Left forelimb (tissue), 1 donor: ENCODE measurements around the gene PROC.

Experiments
- DNase-seq: peaks from one replicate; pipeline ENCODE4 v3.0.0-alpha.2; 2018; ENCODE audit warnings: low spot score

Gene PROC

DNA sequence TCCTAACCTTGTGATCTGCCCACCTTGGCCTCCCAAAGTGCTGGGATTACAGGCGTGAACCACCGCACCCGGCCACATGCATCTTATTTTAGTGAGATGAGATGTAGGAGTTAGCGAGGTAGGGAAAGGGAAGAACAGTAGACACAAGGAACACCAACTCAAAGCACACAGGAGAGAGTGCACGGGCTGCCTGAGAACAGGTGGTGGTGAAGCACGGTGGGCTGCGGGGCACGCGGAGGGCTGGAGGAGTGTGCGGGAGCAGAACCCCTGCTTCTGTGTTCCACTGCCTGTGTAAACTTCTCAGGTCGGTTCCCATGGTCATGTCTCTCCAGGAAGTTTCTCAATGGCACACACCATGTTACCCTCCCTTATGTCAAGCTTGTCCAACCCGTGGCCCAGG lies 38.7 kb downstream of the PROC start:
- no peak for DNase-seq

DNA sequence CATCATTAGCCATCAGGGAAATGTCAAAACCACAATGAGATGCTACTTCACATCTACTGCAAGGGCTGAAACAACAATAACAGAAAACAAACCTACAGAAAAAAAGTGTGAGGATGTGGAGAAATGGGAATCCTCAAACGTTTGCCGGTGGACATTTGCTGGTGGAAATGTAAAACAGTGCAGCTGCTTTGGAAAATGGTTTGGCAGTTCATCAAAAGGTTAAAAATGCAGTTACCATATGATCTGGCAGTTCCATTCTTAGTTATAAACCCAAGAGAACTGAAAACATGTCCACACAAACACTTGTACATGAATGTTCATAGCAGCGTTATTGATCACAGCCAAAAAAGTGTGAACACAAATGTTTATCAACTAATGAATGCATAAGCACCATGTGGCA lies 44.2 kb downstream of the PROC start:
- no peak for DNase-seq

DNA sequence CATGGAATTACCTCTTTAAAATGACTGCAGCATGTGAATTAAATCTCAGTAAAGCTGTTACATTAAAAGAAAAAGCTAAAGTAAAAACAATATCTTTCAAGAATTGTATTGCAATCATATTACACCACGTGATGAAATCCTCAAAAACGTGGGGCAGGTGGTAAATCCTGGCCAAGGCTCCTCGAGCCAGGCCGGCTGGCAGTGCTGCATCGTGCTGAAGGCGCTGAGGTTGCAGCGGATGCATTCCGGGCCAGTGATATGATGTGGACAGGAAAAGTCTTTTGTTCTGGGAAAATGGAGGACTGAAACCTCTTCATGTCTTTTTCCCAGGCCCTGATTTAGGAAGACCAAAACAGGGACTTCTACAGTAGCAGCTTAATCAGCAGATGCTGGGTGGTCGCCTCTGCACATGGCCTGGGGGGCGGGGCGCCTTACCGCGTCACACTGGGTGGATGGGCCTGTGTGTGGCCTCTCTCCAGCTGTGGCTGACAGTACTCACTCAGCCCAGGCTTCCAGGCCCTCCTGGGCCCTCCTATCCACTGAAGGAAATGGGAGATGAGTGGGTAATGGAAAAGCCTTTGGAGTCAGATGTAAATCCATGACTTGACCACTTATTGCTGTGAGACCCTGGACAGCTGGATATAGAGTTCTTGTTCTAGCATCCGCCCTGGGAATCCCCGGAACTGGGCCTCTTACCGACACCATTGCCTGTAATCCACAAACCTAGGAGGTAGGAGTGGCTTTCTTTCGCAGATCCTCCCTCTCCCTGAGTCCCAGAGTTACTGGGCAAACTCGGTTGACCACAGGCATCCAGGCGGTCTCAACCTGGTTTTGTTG lies 45.1 kb downstream of the PROC start:
- DNase-seq: peak; percentile 83

DNA sequence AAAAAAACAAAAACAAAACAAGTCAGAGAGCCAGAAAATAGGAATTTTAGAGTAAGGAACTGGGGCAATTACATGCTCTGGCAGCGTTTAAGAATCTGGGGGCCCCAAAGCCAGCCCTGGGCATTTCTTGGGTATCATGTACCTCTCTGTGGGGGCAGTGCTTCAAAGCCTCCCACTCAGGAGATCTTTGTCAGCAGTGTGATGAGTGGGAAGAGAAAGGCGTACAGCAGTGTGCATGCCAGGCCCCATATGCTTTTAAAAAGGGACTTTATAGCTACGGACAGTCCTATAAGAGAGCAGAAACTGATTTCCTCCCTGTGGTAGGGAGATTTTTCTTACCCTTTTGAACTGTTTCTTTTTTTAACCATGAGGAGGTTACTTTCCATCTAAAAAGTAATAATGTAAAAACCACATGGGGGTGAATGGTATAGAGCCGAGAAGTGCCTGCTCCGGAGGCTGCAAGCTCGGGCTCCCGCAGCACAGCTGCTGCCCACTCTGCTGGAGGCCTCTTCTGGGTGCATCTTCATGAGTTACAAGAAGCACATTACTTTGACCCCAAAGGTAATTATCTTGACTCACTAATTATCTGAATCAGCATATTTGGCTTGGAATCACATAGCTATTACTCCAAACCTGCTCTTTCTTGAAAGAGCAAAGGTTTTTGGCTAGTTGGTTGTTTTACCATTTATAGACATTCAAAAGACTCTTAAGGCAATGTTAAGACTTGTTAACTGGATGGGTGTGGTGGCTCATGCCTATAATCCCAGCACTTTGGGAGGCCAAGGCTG lies 46.4 kb downstream of the PROC start:
- no peak for DNase-seq

DNA sequence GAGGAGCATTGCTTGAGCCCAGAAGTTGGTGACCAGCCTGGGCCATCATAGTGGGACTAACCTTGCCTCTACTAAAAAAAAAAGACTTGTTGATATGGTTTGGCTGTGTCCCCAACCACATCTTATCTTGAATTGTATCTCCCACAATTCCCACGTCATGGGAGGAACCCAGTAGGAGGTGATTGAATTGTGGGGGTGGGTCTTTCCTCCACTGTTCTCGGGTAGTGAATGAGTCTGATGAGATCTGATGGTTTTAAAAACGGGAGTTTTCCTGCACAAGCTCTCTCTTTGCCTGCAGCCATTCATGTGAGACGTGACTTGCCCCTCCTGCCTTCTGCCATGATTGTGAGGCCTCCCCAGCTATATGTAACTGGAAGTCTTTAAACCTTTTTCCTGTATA lies 47.0 kb downstream of the PROC start:
- no peak for DNase-seq

DNA sequence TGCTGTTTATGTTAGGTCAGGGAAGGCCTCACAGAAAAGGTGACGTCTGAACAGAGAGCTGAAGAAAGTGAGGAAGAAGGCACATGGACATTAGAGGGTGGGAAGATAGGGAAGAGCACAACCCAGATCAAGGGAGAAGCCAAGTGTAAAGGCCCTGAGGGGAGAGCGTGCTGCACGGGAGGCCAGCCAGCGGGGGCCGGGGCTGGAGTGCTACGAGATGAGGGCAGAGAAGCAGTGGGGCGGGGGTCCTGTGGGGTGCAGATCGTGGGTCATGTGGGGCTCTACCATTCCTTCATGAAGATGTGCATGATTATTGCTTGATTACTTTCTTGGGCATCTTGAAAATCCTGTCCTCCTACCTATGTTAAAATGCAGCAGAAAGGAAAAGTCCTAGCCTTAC lies 50.8 kb downstream of the PROC start:
- DNase-seq: no peak

DNA sequence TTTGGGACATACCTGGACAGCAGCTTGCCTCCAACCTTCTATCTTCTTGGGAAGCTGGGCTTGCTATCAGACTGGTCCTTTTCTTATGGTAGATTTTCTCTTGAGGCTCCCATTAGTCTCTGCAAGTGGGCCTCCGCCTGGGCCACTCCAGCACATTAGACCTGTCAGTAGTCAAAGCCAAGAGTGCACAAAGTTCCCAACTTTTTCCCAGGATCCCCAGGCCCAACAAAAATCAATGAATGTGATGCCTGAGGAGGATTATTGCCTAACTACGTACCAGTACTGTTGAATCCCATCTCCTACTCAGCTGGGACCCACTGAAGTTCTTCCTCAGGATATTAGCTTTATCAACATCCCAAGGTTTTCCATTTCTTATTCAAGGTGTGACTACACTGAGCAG lies 51.7 kb downstream of the PROC start:
- DNase-seq: no peak

DNA sequence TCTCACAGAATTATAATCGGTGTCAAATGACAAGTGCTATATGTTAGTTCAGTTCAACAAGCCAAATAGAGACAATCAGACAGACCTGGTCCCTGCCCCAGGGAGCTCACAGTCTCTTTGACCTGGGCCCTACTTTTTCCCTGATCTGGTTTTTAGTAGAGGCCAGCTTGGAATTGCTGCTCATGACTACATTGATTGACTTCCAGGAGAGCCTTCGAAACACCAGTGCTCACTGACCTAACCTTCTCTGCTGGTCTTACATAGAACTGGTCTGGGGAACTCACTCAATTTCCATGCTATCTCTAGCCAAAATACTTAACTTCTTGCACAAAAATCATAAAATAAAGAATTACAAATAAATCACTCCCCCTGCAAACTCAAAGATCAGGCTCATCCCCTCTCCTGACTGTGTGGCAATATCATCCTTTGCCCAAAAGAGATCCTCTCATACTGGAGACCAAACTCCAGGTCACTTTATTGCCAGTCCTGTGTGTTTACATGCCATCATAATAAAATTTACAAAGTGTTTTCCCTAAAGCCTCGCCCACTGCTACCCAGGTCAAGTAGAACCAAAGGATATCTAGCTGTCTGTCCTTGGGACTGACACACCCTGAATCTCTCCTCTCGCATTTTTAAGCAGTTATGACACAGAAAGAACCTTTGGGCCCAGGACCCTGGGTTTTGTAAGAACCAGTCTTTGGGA lies 53.2 kb downstream of the PROC start:
- DNase-seq: no peak

DNA sequence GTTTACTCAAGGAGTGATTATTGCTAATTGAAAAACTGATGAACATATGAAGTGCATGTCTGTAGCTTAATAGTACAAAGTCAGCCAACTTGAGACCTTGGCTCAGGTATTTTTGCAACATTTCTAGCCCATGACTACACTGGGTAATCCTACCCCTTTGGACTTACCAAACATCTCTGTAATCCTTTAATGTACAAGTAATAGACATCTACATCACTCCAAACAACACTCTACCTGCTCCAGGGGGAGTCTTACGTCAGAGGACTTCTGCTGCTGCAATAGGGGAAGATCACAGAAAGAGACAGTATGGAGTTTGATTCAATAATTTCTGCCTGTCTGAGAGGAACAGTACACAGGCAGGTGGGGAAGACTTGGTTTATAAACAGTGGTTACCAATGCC lies 54.0 kb downstream of the PROC start:
- DNase-seq: no peak

DNA sequence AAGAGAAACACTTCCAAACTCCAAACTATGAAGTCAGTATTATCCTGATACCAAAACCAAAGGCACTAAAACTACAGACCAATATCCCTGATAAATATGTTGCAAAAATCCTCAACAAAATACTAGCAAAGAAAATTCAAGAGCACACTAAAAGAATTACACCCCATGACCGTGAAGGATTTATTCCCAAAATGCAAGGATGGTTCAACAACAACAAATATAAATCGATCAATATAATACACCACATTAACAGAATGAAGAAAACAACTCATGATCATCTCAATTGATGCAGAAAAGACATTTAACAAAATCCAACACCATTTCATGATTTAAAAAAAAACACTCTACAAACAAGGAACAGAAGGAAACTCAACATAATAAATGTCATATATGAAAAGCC lies 57.6 kb downstream of the PROC start:
- no peak for DNase-seq
